GM12891 (cell line): ENCODE data around the gene SP8.

ENCODE experiments used
- POLR2A ChIP-seq: IDR thresholded peaks from 2 replicates; pipeline ENCODE4 v1.6.1; 2011; ENCODE audit warnings: low read depth, low read length, control low read depth
- POLR2AphosphoS5 ChIP-seq: IDR thresholded peaks from 2 replicates; pipeline ENCODE4 v1.6.1; 2011; ENCODE audit warnings: low read depth, low read length, control low read depth
- TAF1 ChIP-seq: IDR thresholded peaks from 2 replicates; pipeline ENCODE4 v1.6.1; 2011; ENCODE audit warnings: low read depth, low read length, control low read depth

- TF ChIP-seq POLR2A (no peak), POLR2AphosphoS5 (no peak), TAF1 (no peak)
Observed at GRCh38 chr7:20749906-20750305, 36.8 kb downstream of the SP8 start.
